Dedifferentiated amniotic fluid mesenchymal stem cell (primary cell): ENCODE measurements around the gene RRP15.
A peak's percentile ranks its signal among the peaks of the same experiment; 100 is the strongest.

Source experiments
- DNase-seq: peaks from one replicate; pipeline ENCODE4 v3.0.0-alpha.2; 2016; ENCODE audit errors: extremely low spot score

RRP15 gene

DNA sequence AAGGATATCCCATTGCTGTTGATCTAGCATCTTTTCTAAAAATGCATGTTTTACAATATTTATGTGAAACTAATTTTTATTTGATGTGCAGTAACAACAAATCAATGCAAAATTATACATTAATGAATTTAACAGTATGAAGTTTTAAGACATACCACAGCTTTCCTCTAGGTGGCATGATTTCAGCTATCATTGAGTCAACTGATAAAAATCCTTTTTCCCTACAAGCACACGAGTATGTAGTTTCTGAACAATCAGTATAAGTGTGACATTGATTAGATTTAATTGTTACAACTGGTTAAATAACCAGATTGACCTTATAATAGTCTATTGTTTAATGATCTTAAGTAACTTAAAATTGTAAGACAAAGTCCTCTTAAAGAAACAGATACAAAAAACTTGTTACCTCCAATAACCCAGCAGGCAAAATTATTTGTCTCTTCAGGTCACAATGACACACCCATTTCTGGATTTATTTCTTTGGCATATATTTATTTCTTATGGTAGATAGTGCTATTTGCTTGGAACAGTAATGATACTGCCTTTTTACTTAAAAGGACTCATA, 54.3 kb downstream of the RRP15 start:
- peak; percentile 72 for DNase-seq

- DNase-seq = no peak
These were observed 56.2 kb downstream of the RRP15 start for GRCh38 chr1:218341325-218341724.

GRCh38 chr1:218342091-218342490, 57.0 kb downstream of the RRP15 start:
- DNase-seq = no peak

GRCh38 chr1:218344814-218345672, 60.0 kb downstream of the RRP15 start, which contains the start of gene TGFB2:
Gene TGFB2 (plus strand): TSS chr1:218345336. CDS start chr1:218346702, 1,366 bp downstream.
- DNase-seq = peak; percentile 87

DNA sequence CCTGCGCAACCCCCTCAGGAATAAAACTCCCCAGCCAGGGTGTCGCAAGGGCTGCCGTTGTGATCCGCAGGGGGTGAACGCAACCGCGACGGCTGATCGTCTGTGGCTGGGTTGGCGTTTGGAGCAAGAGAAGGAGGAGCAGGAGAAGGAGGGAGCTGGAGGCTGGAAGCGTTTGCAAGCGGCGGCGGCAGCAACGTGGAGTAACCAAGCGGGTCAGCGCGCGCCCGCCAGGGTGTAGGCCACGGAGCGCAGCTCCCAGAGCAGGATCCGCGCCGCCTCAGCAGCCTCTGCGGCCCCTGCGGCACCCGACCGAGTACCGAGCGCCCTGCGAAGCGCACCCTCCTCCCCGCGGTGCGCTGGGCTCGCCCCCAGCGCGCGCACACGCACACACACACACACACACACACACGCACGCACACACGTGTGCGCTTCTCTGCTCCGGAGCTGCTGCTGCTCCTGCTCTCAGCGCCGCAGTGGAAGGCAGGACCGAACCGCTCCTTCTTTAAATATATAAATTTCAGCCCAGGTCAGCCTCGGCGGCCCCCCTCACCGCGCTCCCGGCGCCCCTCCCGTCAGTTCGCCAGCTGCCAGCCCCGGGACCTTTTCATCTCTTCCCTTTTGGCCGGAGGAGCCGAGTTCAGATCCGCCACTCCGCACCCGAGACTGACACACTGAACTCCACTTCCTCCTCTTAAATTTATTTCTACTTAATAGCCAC, 60.7 kb downstream of the RRP15 start:
- DNase-seq = peak; percentile 58

DNA sequence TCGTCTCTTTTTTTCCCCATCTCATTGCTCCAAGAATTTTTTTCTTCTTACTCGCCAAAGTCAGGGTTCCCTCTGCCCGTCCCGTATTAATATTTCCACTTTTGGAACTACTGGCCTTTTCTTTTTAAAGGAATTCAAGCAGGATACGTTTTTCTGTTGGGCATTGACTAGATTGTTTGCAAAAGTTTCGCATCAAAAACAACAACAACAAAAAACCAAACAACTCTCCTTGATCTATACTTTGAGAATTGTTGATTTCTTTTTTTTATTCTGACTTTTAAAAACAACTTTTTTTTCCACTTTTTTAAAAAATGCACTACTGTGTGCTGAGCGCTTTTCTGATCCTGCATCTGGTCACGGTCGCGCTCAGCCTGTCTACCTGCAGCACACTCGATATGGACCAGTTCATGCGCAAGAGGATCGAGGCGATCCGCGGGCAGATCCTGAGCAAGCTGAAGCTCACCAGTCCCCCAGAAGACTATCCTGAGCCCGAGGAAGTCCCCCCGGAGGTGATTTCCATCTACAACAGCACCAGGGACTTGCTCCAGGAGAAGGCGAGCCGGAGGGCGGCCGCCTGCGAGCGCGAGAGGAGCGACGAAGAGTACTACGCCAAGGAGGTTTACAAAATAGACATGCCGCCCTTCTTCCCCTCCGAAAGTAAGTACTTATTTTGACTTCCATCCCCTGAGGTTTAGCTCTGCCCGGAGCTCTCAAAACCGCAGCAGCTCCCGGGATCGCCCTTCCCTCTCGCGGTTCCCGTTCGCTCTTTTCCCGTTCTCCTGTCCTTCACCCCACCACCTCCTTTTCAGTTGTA, 61.5 kb downstream of the RRP15 start:
- DNase-seq = no peak

- DNase-seq = no peak
These were observed 62.2 kb downstream of the RRP15 start for GRCh38 chr1:218347336-218347722.

DNA sequence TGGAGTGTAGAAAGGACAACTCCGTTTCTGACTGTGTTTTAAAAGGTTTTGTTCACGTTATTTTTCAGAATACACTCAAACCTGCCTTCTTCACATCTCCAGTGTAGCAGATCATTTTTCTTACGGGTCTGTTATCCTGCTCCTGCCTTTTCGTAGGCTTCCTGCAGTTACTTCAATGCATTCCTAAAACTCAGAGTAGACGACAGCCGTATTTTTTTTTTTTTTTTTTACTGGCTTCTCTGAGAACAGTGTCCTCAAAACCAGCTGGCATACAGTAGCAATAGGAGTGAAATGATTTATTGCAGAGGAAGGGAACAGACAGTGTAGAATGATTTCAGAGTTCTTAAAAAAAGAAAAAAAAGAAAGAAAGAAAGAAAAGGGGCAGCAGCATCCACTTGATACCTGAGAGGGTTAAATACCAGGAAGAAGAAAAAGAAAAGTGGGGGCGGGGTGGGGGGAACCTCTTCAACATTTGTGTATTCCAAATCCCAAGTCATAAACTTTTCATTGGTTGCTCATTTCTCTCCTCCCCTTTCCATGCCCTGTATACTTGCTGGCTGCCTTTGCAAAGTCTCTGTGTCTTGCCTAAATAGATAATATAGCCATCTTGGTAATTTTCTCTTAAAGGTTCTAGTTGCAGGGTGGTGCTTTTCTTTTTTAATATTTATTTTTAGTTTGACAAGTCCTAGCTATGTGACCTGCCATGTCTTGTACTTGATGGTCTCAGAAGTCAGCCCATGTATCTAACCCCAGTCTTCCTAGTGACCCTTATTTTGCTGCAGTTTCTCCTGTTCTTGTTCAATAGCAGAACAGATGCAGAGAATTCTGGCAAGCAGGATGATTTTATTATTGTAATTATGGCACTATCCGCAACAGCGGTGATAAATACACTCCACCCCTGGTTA, 62.9 kb downstream of the RRP15 start:
- peak; percentile 62 for DNase-seq

GRCh38 chr1:218348628-218349071, 63.6 kb downstream of the RRP15 start:
- DNase-seq = no peak

- no peak for DNase-seq
These were observed 64.4 kb downstream of the RRP15 start for GRCh38 chr1:218349348-218350034.

GRCh38 chr1:218350035-218350525, 65.0 kb downstream of the RRP15 start:
- DNase-seq = no peak

- DNase-seq = peak; percentile 88
These were observed 65.7 kb downstream of the RRP15 start for GRCh38 chr1:218350801-218351266.

- peak; percentile 49 for DNase-seq
These were observed 66.4 kb downstream of the RRP15 start for GRCh38 chr1:218351391-218352074.

DNA sequence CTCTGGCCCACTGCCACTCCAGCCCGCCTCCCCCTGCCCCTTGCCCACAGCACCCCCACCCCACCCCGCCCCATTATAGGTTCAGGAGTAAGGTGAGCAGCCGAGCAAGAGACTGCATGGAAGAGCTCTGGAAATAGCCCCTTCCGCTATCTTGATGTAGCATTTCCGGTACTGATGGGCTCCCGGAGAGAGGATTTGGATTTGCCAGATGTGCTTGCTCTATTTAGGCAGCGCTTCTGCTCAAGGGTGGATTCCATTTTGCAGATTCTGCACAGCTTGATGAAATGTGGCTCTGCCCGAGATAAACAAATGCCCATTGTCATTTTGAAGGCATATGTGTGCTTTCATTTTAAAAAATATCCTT, 67.0 kb downstream of the RRP15 start:
- no peak for DNase-seq

DNA sequence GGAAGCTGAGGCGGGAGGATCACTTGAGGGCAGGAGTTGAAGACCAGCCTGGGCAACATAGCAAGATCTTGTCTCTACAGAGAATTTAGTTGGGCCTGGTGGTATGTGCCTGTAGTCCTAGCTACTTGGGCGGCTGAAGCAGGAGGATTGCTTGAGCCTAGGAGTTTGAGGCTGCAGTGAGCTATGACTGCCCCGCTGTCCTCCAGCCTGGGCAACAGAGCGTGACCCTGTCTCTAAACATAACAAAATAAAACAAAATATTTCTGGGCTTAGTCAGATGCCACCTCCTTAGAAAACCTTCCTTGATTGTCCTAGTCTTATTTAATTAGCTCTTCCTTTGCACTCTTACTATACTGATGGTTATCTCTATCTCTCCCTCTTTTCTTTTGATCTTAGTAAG, 68.6 kb downstream of the RRP15 start:
- no peak for DNase-seq

- no peak for DNase-seq
These were observed 70.2 kb downstream of the RRP15 start for GRCh38 chr1:218355278-218355677.

GRCh38 chr1:218357211-218357892, 72.3 kb downstream of the RRP15 start:
- DNase-seq = no peak

DNA sequence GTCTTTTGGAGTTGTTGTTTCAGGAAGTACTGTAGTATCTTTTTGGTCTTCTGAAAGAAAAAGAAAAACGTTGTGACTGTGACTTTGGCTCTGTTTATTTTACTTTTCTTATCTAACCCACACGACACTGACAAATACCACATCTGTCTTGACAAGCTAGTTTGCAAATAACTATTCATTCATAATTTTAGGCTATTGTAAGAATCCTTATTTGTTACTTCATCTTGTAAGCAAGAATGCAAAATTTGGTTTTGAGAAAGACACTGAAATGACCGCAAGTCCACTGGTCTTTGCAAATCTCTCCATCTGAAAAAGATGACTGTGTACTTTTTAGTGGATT, 72.8 kb downstream of the RRP15 start:
- DNase-seq = no peak
